ENCODE measurements around the gene MRPL32.

Gene MRPL32

DNA sequence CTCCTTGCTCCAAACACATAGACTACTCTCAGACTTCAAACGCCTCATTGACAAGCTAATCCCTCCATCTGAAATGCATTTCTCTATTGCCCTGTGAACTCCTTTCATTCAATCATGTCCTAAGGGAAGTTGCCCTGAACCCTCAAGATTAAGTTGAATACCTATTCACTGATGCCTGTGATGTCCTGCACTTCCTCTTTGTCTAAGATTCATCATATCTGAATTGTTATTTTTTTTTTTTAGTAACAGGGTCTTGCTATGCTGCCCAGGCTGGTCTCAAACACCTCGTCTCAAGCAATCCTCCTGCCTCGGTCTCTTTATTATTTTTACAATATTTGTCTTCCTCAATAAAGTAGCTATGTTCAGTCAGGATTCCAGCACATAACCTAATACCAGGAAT is 3.4 kb upstream of the MRPL32 start:
- DNase-seq (ENCODE audit: low spot score), result no peak

DNA sequence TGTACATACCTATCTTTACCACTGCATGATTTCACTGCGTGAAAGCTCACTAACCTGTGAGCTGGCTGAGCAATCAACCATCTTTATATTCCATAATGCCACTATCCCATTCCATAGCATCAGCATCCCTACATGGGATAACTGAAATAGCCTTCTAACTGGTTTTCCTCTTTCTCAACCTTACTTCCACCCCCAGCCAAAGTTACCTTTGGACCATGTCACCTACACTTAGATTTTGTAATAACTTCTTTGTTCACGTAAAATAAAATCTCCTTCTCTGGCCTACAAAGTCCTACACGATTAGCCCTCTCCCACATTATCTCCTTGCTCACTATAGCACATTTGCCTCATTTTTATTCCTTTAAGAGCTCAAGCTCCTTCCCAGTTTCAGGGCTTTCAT is 2.7 kb upstream of the MRPL32 start:
- DNase-seq (ENCODE audit: low spot score), result no peak

DNA sequence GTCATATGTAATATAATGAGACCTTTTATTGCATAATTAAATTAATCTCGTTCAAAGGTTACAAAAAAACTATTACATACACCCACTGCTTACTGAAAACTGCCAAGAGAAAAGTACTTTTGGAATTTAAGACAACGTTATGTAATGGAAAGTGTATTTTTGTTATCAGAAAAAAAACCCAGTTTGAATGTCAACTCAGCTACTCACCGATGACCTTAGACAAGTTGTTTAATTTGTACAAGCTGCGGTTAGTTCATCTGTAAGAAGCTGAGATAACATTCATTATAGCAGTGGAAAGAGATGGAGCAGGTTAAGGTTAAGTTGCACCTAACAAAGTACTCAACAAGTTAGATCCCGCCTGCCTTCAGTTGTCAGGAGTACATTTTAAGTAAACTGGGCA is 1.3 kb upstream of the MRPL32 start:
- DNase-seq (ENCODE audit: low spot score), result no peak

DNA sequence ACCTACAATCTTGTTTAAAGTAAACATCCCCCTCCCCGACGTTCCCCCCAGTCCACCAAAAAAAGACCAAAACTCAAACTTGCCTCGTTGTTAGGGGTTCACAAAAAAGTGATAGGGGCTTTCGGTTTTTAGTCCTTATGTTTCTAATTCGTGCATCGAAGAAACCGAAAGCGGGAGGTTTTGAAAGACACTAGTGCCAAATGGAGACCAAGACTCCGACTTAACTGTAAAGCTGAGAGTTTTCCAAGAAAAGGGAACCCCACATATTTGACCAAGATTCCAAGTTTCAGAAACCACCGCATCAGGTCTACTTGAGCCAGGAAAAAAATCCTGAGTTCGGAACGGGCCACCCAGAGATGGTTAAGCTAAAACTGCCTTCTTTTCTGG is 736 bp upstream of the MRPL32 start:
- no peak for DNase-seq (ENCODE audit: low spot score)

DNA sequence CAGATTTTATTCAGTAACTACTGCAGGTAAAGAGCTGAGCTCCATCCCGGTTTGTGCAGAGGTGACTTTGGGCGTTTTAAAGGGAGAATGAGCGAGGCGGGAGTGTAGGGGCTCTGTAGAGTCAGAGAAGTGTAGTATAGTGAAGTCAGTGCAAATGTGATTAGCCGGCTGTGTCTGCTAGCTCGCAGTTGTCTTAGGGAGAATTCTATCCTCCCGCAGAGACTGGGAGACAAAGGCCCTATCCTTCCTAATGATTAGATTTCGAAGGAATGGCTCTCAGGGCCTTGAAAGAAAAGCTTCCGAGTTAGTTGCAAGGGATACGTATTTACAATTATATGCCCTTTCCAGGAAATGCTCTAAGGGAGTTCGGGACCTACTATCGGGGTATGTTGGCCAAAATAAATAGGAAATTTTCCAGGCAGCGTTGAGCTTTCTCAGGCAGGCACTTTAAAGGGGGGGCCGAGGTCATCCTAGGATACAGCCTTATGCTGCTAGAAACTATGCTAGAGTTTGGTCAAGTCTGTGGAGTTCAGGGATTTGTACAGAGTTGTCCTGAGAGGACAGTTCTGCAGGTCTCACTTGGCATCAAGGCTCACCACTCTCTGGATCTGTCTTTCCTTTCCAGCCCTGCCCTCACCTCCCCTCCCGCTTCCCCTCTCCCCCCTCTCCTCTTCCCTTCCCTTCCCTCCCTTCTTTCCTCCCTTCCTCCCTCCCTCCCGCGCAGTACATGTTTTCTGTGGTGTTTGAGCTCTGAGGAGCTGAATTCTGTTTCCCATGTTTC is 825 bp downstream of the MRPL32 start:
- DNase-seq (ENCODE audit: low spot score), result no peak

DNA sequence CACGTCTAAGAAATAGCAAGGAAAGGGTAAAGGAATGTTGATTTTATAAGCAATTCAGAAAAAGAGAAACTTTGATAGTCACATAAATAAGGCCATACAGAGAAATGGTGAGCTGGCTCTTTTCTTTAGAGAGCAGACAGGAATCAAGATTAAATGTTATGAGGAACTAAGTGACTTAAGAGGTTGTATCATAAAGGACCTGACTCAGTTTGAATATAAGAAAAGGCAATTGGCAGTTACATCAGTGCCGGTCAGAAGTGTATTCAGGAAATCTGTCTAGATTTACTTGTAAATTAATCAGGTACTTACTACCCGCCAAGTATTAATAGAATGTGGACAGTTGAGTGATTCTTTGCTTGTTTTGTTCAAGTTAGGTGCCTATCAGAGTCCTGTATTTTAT is 2.1 kb downstream of the MRPL32 start:
- DNase-seq (ENCODE audit: low spot score), result no peak

DNA sequence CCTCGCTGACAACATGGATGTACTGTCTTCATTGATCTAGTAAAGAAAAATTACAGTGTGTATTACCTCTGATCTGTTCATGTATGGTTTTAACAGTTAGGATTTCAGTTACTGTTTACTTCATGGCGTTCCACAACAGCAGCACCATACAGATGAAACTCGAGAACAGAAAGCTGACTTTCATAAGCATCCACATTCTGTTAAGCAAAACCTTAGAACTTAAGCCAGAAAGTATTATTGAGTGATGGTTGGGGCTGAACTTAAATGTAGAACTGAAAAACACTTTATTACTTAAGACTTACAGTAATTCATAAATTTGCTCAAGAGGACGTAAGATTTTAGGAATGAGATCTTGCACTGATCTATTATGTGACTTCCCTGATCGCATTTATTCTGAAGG is 3.7 kb downstream of the MRPL32 start:
- no peak for DNase-seq (ENCODE audit: low spot score)

DNA sequence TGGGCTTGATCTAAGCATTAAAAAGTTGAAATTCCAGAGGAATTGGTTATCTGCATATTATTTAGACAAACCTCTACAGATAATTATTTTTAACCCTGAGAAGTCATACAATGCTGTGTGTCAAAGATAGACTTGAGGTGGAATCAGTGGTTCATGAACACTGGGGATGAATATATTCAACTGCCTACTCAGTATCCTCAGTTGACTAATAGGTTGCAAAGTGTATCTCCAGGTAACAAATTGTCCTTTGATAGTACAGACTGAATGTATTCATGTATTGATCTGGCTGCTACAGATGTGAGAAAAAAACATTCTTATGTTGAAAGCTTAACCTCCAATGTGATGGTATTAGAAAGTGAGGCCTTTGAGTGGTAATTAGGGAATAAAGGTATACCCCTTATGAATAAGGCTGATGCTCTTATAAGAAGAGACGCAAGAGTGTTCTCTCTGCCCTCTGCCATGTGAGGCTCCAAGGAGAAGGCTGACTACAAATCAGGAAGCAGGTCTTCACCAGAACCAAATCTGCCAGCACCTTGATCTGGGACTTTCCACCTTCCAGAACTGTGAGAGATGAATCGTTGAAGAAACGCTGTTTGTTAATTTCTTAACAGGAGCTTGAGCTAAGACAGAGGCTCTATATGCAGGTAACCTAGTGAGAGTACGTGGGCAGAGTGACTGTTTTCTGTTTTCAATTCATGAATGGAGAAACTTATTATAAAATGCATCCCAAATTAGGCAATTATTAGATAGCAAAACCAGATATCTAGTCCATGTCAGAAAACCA is 7.5 kb downstream of the MRPL32 start:
- DNase-seq (ENCODE audit: low spot score), result no peak

DNA sequence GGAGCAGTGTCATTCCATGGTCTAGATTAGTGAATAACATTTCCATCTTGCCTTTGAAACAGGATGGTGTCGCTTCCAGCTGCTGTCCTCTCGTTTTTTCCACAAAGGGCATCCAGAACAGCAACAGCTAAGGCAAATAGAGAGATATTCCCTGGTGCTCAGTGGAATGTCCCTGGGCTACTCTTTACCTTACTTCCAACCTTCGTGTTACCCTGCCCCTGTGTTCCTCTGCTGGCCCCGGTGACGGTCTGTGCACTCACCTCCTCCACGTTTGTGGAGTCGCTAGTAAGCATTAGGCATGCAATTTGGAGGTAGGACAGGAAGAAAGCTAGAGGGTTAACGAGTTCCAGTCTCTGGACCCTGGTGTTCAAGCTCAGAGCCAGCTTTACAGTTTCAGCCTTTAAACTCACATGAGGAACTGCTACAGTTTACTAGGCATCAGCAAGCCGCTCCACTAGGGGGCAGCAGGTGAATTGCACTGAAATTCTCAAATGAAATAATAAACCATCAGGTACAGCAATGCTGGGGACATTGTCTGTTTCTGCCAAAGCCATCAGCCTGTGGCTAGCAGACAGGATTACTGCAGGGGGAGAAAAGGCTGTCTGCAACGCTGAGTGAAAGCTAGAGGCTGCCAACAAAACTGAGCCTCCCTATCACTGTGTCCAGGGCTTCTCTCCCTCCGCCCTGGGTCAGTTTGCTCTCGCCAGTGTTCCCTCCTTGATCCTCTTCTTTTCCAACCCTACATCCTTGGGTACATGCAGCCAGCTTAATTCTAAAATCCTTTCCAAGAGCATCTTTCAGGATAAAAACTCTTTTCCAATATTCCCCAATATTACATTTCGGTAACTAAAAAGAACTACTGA is 9.0 kb downstream of the MRPL32 start:
- peak; percentile 73 for DNase-seq (ENCODE audit: low spot score)

DNA sequence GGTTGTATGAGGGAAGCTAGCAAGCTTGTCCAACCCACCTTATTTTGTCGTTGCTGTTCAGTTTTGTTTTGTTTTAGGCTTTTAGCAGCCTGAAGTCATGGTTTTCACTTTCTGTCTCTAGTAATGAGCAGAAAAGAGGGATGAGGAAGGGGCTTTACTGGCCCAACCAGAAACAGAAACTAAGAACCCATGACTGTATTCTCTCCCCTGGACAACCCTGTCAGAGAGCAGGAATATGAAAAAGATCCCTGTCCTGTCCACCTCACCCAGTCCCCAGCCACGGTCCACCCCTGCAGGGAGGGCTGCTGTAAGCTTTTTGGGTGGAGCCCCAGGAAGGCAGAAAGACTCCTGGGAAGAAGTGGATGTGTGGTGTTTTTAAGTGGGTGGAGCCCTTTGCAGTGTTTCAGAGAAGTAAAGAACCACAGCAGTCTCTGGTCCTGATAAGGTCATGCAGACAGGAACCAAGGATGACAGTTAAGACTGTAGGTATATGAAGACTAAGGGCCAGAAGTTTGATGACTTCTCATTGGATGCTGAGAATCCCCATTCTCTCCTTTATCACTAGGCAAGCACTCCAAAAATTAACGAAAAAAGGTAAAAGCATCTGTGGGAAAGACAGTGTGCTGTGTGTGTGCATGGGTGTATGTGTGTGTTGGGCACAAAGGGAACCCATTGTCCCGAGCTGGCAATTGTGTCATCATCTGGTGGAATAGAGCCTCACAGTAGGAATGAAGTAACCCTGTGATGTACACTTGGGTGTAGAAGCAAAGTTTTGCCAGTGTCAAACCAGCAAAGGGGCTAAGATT is 13.8 kb downstream of the MRPL32 start:
- DNase-seq (ENCODE audit: low spot score), result no peak

DNA sequence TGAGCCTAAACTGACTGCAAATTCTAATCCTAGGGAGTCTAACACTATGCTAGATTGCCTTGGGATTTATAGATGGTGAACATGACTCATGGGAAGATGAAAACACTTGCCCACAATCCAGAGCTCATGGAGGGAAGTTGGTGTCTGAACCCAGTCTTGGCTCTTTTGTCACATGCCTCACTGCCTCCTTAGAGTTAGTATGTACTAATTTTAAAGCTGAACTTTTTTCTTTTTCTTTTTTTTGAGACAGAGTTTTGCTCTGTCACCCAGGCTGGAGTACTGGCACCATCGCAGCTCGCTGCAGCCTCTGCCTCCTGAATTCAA is 14.4 kb downstream of the MRPL32 start:
- no peak for DNase-seq (ENCODE audit: low spot score)

DNA sequence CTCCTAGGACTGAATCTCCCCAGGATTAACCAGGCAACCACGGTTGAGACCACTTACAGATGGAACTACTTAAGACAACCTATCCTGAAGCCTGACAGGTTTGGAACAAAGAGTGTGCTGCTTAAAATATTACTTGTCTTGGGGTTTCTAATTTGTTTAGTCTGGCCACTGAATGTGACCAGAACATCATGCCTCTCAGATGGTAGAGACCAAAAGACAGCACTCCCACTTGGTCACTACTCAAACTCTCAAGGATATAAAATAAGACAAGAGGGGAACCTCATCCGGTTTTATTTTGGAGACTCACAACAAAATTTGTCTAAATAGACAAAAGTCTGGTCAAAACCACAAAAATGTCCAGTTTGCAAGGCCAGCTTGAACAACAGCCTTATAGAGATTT is 15.3 kb downstream of the MRPL32 start:
- DNase-seq (ENCODE audit: low spot score), result no peak

DNA sequence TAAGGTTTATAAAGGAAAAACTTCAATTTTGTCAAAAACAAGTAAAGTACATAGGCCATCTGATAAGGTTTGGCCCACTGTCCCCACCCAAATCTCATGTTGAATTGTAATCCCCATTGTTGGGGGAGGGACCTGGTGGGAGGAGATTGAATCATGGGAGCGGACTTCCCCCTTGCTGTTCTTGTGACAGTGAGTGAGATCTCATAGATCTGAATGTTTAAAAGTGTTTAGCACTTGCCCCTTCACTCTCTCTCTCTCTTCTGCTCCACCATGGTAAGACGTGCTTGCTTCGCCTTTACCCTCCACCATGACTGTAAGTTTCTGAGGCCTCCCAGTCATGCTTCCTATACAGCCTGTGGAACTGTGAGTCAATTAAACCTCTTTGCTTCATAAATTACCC is 18.2 kb downstream of the MRPL32 start:
- no peak for DNase-seq (ENCODE audit: low spot score)

DNA sequence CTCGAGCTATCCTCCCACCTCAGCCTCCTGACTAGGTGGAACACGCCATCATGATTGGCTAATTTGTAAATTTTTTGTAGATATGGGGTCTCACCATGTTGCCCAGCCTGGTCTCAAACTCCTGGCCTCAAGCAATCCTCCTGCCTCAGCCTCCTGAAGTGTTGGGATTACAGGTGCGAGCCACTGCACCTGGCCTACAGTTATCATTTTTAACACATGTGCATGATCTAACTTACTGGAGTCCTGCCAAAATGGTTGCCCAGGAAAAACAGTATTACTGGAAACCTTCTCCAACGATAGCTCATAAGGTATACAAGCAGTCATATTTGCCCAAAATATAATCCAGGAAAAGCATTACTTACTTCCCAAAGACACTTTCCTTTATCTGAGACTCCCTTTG is 20.2 kb downstream of the MRPL32 start:
- no peak for DNase-seq (ENCODE audit: low spot score)

DNA sequence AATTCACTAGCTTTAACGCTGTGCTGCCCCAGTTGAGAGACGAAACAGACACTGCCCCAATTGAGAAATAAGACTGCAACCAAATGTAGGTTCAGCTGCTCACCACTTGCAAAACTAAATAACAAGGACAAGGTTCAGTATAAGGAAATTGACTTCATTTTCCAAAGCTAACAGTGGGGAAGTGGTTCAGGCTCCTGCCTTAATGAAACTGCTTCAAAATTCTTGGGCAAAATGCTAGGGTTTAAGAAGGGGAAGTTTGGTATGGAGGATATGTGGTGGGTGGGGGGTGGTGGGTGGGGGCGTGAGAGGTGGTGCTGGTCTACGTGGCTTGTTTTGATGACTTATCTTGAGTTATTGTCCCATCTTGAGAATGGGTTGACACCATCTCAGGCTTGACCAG is 21.8 kb downstream of the MRPL32 start:
- no peak for DNase-seq (ENCODE audit: low spot score)

DNA sequence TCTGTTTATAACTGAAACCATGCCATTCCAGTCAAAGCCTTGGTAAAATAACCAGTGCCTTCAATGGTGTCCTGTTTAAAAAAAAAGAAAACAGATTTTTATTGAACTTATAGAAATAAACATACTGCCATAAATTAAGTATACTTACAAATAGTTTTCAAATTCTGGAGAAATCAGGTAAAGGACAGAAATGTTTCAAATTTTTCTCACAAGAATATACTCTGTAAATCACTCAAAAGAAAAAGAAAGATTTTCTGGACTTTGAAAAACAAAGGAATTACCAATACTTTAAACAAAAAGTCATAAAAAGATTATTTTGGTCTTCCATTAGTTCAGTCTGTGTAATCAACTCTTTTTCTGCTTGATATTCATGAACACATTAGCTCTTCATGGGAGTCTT is 23.9 kb downstream of the MRPL32 start:
- no peak for DNase-seq (ENCODE audit: low spot score)

DNA sequence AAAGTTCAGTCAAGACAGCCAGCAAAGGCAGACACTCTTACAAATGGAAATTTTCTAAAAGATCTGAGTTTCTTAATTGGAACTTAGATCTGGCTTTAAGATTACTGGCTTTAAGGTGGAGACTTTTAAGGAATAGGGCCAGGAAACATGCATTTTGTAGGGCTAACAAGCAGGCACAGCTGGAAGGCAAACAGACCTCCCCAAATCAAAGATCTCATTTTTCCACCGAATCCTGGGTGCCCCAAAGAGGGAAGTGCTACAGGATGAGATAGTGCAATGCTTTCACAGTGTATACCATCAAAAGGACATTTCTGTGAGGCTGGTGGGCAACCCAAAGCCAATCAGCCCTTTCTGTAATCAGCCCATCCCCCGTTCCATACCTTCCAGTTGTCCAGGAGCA is 27.4 kb downstream of the MRPL32 start:
- DNase-seq (ENCODE audit: low spot score), result no peak

DNA sequence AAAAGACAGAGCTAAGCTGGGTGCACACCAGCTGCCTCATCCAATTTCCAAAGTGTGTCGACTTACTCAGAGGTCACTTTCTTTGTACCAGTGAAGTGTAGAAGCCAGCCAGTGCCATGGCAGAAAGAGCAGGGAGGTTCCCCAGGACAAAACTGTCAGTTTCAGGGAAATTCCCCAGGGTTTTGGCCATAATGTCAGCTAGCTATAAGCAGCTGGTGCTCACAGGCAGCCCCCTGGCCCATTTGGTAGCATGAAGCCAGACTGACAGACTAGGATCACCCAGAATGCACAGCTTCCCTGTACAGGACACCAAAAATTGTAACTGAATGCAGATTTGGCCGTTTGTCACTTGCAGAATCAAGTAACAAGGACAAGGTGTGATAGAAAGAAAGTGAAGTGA is 28.6 kb downstream of the MRPL32 start:
- DNase-seq (ENCODE audit: low spot score), result no peak

DNA sequence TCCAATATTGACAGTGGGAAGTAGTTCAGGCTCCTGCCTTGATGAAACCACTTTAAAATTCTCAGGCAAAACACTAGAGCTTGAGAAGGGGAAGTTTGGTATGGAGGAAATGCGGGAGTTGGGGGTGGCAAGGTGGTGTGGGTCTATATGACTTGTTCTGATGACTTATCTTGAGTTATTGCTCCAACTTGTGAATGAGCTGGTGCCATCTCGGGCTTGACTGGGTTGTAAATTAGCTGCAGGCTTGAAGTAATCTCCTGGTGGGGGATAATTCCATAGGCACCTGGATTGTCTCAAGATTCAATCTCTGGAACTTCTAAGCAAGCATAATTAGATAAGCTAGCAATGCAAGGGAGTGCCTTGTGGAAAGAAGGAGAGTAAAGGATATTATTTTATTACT is 29.0 kb downstream of the MRPL32 start:
- no peak for DNase-seq (ENCODE audit: low spot score)

DNA sequence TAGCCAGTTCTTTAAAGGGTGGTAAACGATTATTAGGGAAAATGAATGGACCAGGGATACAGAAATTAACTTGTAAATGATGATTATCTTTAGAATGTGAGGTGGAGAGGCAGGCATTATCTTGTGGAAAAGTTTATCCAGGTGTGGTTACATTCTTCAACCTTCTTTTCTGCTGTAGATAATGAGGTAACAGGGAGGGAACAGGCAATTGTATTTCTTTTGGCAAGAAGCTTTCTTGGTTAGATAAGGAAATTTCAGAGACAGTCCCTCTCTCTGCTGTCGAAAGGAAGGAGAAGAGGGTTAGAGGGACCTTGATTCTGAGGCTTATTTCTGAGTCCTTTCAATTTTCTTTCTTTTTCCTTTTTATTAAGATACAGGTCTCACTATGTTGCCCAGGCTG is 32.1 kb downstream of the MRPL32 start:
- no peak for DNase-seq (ENCODE audit: low spot score)

DNA sequence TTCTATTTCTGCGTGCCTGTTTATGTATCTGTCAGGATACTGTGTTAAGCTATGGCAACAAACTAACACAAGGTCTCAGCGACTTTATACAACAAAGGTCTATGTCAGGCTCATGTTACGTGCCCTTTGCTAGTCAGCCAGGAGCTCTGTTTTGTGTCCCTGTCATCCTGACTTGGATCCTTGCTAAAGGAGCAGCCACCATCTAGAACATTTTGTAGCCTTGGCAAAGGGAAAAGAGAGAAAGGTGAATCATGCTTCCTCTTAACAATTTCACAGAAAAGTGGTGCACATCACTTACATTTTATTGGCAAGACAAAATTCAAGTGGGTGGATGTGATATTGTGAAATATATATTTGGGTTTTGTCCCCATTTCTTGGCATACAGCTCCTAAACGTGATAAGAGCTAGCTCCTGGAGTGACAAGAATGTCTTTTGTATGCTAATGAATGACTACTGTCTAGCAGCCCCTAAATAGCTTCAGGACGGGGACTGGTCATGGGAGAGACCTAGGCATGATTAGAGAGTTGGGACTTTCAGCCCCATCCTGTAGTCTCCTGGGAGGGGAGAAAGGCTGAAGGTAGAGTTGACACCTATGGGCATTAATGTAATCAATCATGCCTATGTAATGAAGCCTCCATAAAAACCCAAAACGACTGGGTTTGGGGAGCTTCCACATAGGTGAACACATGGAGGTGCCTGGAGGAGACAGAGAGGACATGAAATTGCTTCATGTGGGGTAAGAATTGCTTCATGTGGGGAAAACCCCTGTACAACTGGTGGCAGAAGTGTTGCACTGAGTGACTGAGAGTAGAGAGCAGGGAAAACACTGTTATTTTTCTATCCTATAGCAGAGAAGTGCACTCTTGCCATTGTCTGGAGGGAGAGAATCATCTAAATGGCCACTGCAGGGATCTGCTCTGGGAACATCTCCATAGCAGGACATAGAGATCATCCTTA is 33.0 kb downstream of the MRPL32 start:
- peak; percentile 6 for DNase-seq (ENCODE audit: low spot score)
